Measurements from ENCODE around the gene VWF.

Gene VWF

DNA sequence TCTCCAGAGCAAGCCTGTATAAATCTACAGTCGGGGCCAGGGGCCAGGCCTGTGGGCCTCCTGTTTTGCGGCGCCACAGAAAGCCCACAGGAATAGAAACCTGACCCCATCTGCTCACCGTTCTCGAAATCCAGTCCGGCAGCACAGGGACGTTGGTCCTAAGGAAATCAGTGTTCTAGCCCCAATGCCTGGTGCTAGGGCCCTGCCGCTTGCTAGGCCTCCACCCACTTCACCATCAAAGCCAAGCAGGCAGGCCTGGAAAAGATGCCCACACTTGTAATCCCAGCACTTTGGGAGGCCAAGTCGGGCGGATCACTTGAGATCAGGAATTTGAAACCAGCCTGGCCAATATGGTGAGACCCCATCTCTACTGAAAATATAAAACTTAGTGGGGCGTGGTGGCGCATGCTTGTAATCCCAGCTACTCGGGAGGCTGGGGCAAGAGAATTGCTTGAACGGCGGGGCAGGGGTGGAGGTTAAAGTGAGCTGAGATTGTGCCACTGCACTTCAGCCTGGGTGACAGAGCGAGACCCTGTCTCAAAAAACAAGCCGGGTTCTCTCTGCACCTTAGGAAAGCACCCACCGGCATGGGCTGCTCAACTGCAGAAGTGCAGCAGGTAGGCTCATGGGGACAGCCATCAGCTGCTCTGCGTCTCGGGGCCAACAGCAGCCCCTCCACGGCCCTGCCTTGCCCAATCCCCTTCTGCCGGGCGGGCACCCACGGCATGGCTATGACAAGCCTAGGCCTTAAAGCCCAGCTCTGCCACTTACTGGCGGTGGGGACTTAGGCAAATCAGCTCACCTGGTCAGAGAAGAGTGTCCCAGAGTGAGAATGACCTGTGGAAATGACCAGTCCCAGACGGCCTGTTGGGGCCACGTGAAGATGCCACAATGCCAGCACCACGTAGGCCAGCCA is 47.4 kb downstream of the VWF start:
- no peak for DNase-seq

DNA sequence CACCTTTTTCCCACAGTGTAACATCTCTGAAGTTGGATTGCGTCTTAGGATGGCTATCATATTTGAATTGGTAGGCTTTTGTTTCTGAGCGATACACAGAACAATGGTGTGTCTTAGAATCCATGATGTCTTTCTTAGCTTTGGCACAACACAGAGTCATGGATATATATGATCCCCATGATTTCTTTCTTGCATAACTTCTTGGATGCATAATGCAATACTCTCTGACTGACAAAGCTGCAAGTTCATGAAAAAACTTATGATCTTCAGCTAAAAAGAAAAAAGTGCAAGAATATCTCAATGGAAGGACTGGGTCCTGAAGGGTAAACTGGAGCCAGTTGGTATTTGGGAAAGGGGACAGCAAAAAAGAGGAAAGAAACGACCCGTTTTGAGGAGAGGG is 48.1 kb downstream of the VWF start:
- DNase-seq = no peak

DNA sequence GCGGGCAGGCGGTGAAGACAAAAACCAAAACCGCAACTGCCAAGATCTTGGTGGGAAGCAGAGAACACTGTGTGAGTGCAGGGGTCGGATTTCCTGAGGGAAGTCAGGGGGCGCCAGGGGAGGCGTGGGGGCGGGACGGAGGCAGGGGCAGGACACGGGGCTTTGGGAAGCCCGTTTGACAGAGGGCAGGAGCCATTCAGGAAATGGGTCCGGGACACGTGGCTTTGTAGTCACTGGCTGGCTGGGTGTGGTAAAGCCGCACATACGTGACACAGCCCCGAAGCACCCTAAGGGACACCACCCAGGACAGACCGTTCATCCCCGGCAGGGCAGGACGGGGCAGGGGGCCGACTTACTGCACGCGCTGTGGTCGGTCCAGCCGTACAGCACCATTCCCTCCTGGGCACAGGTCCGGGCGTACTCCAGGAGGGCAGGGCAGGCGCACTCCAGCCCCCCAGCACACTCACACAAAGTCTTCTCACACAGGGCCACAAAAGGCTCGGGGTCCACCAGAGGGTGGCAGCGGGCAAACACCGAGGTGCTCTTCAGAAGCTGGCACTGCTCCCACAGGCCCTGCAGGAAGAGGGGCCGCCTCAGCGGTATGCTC is 49.4 kb downstream of the VWF start:
- DNase-seq = no peak

DNA sequence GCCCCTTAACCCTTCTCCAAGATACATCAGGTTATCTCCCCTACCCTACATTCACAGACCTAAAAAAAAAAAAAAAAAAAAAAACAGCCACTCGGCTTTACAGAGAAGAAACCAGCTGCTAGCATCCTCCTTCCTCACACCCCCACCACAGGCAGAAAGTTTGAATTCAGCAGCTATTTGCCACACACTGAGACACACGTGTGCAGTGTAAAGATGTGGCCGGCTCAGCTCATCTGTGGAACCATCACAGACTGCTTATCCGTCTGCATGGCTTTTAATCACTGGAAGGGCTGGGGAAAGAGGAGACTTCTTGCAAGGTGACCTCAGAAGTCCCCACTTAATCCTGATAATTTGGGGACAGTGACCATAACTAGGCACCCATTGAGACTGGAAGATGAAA is 50.0 kb downstream of the VWF start:
- DNase-seq = no peak

DNA sequence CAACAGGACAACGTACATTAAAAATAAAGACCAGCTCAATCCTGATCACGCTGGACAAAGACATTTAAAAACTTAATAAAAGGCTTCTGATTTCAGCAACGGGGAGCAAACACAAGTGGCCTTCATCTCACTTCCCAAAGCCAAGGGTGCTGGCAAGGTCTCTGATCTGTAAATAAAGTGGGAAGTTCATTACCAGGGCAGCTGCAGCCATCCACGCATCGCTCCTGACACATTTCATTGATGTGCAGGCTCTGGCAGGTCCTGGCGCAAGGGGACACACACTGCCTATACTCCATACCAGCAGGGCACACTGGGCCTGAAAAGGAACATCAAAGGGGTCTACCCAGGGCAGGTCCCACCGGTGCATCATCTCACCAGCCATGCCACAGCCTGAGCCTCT is 51.0 kb downstream of the VWF start:
- DNase-seq = no peak

DNA sequence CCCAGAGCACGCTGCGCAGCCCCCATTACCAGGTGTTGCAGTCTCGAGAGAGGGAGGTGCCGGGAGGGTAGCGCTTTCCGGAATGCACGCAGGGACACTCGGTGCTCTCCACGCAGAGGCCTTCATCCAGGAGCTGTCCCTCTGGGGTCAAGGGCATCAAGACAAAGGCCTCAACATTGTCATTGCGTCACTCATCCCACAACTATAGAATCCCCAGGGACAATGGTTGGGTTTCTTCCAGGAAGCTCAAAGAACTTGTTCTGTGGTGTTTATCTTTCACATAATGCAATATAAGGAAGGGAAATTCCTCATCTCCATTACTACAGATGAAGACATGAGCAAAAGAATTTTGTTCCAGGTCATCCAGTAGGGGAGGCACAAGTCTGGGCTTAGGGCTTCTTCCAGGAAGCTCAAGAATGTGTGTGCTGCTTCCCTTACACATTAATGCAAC is 52.1 kb downstream of the VWF start:
- no peak for DNase-seq

DNA sequence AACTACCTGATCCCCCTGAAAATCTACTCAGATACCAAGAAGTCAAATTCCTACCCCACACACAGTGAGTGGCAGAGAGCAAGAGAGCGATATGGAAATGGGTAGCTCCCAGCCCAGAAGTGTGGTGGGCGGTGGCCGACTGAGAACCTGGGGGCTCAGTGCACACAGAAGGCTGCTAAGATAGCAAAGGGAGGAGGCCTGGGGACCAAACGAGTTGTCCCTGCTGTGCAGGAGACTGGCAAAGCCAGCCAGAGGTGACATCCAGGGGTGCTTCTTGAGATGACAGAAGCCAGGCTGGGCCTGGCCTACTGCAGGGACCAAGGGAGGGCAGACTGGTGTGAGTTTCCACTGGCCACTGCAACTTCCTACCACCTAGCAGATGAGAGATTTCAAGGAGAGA is 52.9 kb downstream of the VWF start:
- no peak for DNase-seq

DNA sequence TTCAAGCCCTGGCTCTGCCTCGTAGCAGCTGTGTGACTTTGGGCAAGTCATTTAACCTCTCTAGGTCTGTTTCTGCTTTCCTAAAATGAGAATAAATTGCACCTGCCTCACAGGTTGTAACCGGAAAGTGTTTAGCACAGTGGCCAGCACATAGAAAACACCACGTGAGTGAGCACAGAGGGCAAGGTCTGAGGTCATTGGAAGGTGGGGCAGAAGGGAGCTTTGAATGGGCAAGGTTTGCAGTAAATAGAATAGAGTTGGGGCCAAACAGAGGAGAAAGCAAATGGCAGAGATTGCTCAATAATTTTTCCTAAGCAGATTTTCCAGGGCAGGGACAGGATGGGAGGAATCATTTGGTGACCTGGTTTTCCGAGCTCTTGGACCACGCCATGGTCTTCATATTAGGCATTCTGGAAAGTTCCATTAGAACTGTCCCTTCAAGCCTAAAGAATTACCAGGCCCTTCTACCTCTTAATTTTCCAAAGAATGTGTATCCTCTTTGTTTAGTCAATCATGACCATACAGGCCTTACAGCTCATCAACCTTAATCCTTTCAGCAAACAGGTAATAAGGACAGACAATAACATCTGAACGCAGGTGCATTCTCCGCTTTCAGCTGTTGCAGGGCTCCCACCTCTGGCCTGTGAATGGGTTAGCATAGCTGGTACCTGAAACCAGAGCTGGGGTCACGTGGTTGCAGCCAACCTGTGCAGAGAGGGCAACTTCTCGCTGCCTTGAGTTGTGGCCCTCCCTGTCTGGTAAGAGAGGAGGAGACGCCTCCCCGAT is 53.8 kb downstream of the VWF start:
- DNase-seq = no peak

DNA sequence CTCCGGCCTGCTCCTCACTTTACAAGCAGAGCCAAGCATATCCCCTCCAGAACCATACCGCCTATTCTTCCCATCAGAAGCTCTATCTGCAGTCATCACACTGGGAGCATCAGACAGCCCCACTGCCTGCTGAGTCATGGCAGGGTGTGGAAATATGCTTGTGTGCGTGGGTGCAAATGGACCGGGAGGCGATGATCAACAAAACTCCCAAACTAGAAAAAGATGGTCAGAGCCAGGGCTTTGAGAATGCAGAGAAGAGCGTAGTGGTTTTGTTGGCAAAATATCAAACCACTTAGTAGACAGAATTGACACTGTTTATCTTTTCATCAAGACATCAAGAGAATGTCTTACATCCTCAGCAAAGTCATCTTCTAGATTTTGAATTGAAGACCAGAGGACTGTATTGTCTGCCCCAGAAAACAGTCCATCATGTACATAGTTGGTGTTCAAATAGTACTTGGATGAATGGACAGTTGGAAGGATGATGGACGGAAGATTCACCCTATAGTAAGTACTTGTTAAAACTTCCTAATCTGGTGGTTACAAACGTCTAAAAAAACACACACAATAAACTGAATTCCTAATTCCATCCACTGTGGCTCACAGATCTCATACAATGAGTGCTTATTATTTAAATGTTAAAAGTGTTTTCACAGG is 54.9 kb downstream of the VWF start:
- no peak for DNase-seq

DNA sequence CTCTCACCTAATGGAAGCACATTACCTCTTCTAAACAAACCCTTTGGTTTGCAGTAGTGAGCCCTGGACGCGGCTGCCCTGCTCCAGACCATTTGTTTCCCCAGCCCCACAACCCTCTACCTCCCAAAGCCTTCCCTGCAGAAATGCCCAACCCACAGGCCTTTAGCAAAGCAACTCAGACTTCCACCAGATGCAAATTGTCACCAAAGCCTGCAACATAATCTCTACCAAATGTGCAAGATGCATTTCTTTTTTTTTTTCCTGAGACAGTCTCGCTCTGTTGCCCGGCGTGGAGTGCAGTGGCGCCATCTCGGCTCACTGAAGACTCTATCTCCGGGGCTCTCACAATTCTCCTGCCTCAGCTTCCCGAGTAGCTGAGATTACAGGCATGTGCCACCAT is 56.2 kb downstream of the VWF start:
- no peak for DNase-seq

DNA sequence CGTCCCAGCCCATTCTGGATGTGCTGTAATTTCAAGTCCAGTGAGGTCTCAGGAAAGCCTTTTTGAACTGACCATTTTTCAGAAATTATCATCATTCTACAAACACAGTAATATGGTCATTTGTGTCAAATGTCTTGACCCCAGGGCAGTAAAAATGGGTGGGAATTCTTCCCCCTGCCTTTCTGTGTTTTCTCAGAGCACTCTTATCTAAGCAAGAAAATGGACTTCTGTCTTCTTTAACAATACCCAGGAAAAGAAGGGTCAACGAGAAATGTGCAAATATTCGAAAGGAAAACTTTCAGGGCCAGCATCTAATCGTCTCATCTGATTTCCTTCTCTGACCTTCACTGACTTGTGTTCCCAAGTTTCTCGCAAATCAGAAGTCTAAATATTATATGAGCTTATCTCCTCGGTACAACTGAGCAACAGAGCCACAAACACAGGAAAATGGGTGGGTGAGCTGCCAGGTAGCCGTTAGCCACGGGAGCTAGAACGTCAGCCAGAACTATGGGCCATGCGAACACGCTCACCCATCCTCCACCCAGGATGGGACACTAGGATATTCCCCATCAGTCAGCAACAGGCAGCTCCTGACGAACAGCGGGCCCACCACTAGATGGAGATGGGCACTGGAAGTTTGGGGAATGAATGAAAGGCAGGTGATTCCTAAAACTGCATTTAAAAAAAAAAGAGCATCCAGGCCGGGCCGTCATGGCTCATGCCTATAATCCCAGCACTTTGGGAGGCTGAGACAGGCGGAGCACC is 57.1 kb downstream of the VWF start:
- DNase-seq = no peak

DNA sequence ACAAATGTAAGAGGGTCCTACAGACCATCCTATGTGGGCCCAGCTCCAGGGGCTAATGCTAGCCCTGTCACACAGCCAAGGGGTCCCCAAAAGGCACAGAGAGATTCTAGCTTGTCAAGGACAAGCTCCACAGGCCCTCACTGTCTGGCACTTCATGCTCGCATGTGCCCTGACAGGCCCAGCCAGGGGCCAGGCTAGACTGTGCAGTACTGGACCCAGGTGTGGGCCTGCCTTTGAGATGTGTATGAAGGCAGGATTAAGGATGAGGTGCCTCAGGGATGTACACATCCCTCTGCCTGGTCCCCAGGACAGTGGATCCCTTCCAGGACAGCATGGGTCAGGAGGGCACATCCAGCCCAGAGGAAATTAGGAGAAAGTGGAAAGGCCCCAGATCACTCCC is 57.8 kb downstream of the VWF start:
- no peak for DNase-seq

DNA sequence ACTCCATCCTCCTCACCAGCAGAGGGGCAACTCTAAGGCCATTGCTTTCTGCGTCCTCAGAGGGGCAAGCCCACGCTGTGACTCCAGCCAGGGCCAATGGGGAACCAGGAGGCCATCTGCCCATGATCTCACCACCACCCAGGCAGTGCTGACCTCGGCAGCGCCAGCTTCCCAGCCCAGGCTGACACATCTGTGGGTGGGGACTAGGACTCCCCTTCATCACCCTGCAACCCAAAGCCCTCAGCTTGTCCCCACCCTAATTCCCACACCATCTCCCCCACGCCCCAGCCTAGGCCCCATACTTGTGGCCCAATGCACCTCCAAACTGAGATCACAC is 58.6 kb downstream of the VWF start:
- no peak for DNase-seq

DNA sequence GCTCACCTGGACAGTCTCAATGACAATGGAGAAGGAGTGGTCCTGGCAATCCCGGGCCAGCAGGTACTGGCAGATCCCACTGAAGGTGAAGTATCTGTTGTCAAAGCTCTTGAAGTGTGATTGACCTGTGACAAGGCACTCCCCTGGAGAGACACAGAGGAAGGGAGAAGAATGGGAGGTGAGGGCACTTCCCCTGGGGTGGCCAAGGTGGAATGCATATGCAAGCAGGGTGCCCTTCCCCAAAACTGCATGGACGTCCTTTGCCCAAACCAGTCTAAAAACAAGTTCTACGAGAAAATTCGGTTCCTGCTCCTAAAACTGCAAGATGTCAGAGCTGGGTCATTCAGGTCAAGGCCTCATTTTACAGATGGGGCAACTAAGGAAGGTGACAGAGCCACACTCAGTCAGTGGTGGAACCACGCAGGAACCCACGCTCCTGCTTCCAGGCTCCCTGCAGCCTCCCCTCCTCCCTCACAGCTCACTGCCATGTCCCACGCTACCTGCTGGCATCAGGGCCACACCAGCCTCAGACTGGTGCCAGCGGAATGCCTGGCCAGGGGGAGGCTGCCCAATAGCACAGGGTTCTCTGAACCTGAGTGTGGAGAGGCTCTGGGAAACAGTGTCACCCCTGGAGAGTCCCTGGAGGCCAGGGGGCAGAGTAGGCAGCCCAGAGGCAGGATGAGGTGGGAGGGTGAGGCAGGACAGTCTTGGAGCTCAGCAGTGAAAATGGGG is 59.2 kb downstream of the VWF start:
- no peak for DNase-seq

DNA sequence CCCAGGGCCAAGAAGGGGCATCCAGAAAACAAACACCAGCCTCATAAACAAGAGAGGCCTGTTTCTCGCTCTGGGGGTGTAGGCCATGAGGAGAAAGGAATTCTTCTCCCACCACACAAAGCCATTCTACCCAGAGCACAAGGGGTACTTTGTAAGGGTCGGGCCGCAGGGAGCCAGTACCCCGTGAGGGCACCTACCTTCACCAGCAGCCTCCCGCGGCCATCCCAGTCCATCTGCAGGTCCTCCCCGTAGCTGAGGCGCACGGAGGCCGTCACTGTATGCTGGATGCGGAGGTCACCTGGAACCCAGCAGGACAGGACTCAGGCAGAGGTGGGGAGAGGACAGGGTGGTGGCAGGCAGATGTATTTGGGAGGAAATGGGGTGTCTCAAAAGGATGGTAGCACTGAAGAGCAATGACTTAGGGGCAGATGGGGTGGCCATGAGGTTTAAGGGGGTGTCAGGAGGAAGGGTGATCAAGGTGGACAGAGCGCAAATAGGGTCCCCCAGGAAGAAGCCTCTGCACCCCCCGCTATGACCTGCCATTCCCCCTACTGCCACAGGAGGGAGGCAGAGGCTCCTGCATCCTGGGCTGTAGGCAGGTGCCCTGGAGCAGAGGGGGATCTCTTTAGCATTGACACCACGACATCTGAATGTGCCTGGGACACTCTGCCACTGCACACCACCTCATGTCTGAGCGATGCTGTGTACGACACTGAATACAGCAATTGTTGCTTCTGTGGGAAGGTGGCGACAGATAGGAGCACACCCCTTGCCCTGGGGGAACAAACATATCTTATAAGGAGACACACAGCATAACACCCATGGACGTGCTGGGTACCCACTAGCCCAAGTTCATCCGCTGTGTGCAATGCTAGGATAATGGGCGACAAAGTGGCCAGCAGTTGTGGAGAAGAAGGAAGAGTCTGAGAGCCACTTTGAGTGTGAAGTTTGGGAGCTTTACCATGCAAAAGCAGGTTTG is 61.4 kb downstream of the VWF start:
- DNase-seq = peak; percentile 67

DNA sequence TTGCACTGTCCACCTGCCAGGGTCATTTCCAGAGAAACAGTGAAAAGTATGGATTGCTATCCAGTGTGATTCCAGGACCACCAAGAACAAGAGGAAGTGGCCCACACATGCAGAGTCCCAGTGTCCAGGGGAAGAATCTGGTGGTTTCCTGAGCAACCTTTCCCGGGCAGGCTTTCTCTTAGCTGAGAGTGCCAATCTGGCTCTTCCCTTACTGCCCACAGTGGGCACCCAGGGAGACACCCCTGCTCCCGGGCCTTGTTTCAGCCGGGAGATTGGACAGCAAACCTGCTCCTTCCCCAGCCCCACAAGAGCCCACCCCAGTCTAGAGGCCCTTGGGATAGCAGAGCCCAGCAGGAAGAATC is 62.1 kb downstream of the VWF start:
- no peak for DNase-seq

DNA sequence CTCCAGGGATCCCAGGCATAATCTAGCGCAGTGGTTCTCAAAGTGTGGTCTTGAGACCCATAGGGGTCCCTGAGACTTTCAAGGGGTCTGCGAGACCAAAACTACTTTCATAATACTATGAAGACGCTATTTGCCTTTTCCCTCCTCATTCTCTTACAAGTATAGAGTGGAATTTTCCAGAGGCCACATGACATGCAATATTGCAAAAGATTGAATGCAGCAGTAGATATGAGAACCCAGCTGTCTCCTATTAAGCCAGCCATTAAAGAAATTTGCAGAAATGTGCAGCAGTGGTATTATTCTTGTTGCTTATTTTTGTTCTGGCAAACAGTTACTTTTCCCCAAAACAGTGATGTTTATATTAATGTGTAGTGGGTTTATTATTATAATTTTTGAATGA is 62.8 kb downstream of the VWF start:
- DNase-seq = no peak

DNA sequence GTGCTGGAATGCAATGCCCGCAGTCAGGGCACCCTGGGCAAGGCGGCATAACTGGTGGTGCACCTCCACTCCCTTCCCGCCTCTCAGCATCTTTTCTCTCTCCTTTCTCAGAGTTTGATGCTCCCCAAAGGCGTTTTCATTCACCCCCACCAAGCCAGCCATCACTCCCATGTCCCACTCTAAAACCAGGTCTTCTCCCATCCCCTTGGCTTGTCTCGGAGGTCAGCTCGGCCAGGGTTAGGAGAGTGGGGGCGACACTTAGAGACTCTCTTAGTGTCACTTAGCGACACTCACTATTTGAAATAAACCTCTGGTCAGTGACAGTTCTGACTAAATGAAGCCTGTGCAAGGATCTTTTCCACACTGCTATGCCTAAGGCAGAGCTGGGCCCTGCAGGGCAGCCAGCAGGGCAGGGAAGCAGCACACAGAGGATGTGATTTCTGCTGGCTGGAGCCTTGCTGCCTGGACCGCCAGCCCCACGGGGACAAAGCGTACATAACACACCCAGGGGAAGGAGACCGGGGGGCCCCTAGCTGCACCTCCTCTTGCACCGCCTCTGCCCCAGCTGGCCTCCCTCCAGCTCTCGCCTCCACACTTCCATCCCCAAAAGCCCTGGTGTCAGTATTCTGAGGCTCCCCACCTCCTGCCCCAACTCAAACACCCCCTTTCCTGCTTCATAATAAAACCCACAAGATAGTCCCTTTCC is 64.5 kb downstream of the VWF start:
- no peak for DNase-seq

DNA sequence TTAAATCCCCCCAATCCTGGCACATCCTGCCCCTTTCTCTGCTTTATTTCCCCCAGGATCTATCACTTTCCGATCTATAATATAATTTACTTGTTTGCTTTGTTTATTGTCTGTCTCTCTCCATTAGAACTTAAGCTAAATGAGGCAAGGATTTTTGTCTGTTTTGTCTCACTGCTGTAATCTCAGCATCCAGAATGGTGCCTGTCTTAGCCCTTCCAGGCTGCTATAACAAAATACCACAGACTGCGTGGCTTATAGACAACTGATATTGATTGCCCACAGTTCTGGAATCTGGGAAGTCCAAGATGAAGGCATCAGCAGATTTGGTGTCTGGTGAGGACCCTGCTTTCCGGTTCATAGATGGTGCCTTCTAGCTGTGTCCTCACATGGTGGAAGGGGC is 65.2 kb downstream of the VWF start:
- no peak for DNase-seq

Measured in NCI-H2171 treated with DMSO at 0.1 percent for 48 hours (cell line).